H9 (cell line): ENCODE data around the gene RIMBP2. TPM values are rescaled to one million over a fixed set of nuclear protein-coding genes. Genes with fewer than 3 reads are reported as not detected.

Experiments used
- DNase-seq: peaks from one replicate; pipeline ENCODE4 v3.0.0-alpha.2; 2017
- H2AFZ ChIP-seq: one replicate; pipeline ENCODE4 v1.6.1; 2013; ENCODE audit warnings: mild to moderate bottlenecking, low read length, control low read depth, moderate library complexity
- H2AK5ac ChIP-seq: 2 replicates; pipeline ENCODE4 v1.6.1; 2013; ENCODE audit warnings: low read length, control low read depth, mixed read lengths; ENCODE audit not compliant: insufficient read length
- H2BK120ac ChIP-seq: one replicate; pipeline ENCODE4 v1.6.1; 2013; ENCODE audit warnings: low read depth, mild to moderate bottlenecking, low read length, control low read depth, inconsistent platforms; ENCODE audit not compliant: poor library complexity, severe bottlenecking
- H2BK12ac ChIP-seq: 2 replicates; pipeline ENCODE4 v1.6.1; 2013; ENCODE audit warnings: low read length, control low read depth, mixed read lengths, low read depth; ENCODE audit not compliant: insufficient read length
- H2BK15ac ChIP-seq: 2 replicates; pipeline ENCODE4 v1.6.1; 2013; ENCODE audit warnings: low read depth, low read length, control low read depth
- H2BK20ac ChIP-seq: one replicate; pipeline ENCODE4 v1.6.1; 2013; ENCODE audit warnings: low read depth, mild to moderate bottlenecking, low read length, control low read depth, inconsistent platforms; ENCODE audit not compliant: poor library complexity, severe bottlenecking
- H2BK5ac ChIP-seq: 2 replicates; pipeline ENCODE4 v1.6.1; 2013; ENCODE audit warnings: low read length, control low read depth, mixed read lengths; ENCODE audit not compliant: insufficient read length
- H3K14ac ChIP-seq: 2 replicates; pipeline ENCODE4 v1.6.1; 2013; ENCODE audit warnings: low read length, control low read depth; ENCODE audit not compliant: insufficient read depth
- H3K18ac ChIP-seq: 2 replicates; pipeline ENCODE4 v1.6.1; 2013; ENCODE audit warnings: low read depth, mild to moderate bottlenecking, mixed read lengths, low read length, control low read depth; ENCODE audit not compliant: insufficient read length
- H3K23ac ChIP-seq: 2 replicates; pipeline ENCODE4 v1.6.1; 2013; ENCODE audit warnings: low read length, control low read depth, mixed read lengths, low read depth; ENCODE audit not compliant: insufficient read length
- H3K23me2 ChIP-seq: 2 replicates; pipeline ENCODE4 v1.6.1; 2013; ENCODE audit warnings: low read depth, mild to moderate bottlenecking, mixed read lengths, low read length, control low read depth; ENCODE audit not compliant: insufficient read length, poor library complexity, severe bottlenecking
- H3K27ac ChIP-seq: 2 replicates; pipeline ENCODE4 v1.5.1; 2013; ENCODE audit warnings: low read length, control low read depth, mixed read lengths, low read depth; ENCODE audit not compliant: insufficient read length
- H3K27me3 ChIP-seq: 2 replicates; pipeline ENCODE4 v1.6.1; 2013; ENCODE audit warnings: low read length, control low read depth, inconsistent platforms; ENCODE audit not compliant: insufficient read depth
- H3K4ac ChIP-seq: 2 replicates; pipeline ENCODE4 v1.6.1; 2013; ENCODE audit warnings: low read depth, mild to moderate bottlenecking, control low read depth, inconsistent platforms, low read length, moderate library complexity
- H3K4me1 ChIP-seq: 2 replicates; pipeline ENCODE4 v1.6.1; 2013; ENCODE audit warnings: low read length, control low read depth, inconsistent platforms; ENCODE audit not compliant: insufficient read depth
- H3K4me2 ChIP-seq: 2 replicates; pipeline ENCODE4 v1.6.1; 2013; ENCODE audit warnings: low read length, control low read depth, mixed read lengths; ENCODE audit not compliant: insufficient read length, insufficient read depth
- H3K56ac ChIP-seq: 2 replicates; pipeline ENCODE4 v1.6.1; 2013; ENCODE audit warnings: low read depth, mild to moderate bottlenecking, mixed read lengths, low read length, control low read depth; ENCODE audit not compliant: insufficient read length
- H3K79me1 ChIP-seq: 2 replicates; pipeline ENCODE4 v1.6.1; 2013; ENCODE audit warnings: low read depth, mild to moderate bottlenecking, moderate library complexity, low read length, control low read depth, inconsistent platforms; ENCODE audit not compliant: insufficient read depth, poor library complexity, severe bottlenecking
- H3K79me2 ChIP-seq: 2 replicates; pipeline ENCODE4 v1.6.1; 2013; ENCODE audit warnings: low read length, control low read depth, inconsistent platforms; ENCODE audit not compliant: insufficient read depth
- H3K9ac ChIP-seq: 2 replicates; pipeline ENCODE4 v1.6.1; 2013; ENCODE audit warnings: low read length, control low read depth, mixed read lengths; ENCODE audit not compliant: insufficient read length; ENCODE audit errors: extremely low read depth
- H3K9me3 ChIP-seq: one replicate; pipeline ENCODE4 v1.6.1; 2013; ENCODE audit warnings: low read depth, low read length, inconsistent platforms; ENCODE audit not compliant: control insufficient read depth
- H3T11ph ChIP-seq: one replicate; pipeline ENCODE4 v1.6.1; 2013; ENCODE audit warnings: mild to moderate bottlenecking, low read length, control low read depth, inconsistent platforms
- H4K20me1 ChIP-seq: one replicate; pipeline ENCODE4 v1.6.1; 2013; ENCODE audit not compliant: control insufficient read depth, insufficient read length, insufficient read depth
- H4K5ac ChIP-seq: 2 replicates; pipeline ENCODE4 v1.6.1; 2013; ENCODE audit warnings: low read depth, mild to moderate bottlenecking, mixed read lengths, low read length, control low read depth; ENCODE audit not compliant: insufficient read length
- H4K8ac ChIP-seq: replicated peaks from 2 replicates; pipeline ENCODE4 v1.6.1; 2013; ENCODE audit warnings: low read length, control low read depth, mixed read lengths, low read depth; ENCODE audit not compliant: insufficient read length
- H4K91ac ChIP-seq: 2 replicates; pipeline ENCODE4 v1.6.1; 2013; ENCODE audit warnings: low read depth, mild to moderate bottlenecking, moderate library complexity, mixed read lengths, low read length, control low read depth; ENCODE audit not compliant: insufficient read length
- H3K27ac Mint-ChIP-seq, 3 experiments: 2 replicates in 2 of 3; 3 replicates in 1 of 3; pipeline ENCODE4 v1.8.0; 2020 to 2021; ENCODE audit warnings: mixed read lengths in 3 of 3, mild to moderate bottlenecking in 1 of 3, moderate library complexity in 1 of 3
- H3K27me3 Mint-ChIP-seq: 2 replicates; pipeline ENCODE4 v1.8.0; 2021; ENCODE audit warnings: low read depth, mild to moderate bottlenecking, moderate library complexity, mixed read lengths
- H3K36me3 Mint-ChIP-seq, 3 experiments: 2 replicates in 2 of 3; 3 replicates in 1 of 3; pipeline ENCODE4 v1.8.0; 2020 to 2021; ENCODE audit warnings: low read depth in 3 of 3, mixed read lengths in 3 of 3; ENCODE audit not compliant: insufficient read depth in 1 of 3
- H3K4me1 Mint-ChIP-seq, 2 experiments: 2 replicates each; pipeline ENCODE4 v1.8.0; 2020; ENCODE audit warnings: mixed read lengths in 2 of 2
- H3K4me3 Mint-ChIP-seq, 2 experiments: 2 replicates in 1 of 2; 3 replicates in 1 of 2; pipeline ENCODE4 v1.8.0; 2020 to 2021; ENCODE audit warnings: mild to moderate bottlenecking in 2 of 2, mixed read lengths in 2 of 2, moderate library complexity in 1 of 2
- H3K9me3 Mint-ChIP-seq, 2 experiments: 2 replicates in 1 of 2; 3 replicates in 1 of 2; pipeline ENCODE4 v1.8.0; 2020; ENCODE audit warnings: mild to moderate bottlenecking in 2 of 2, mixed read lengths in 2 of 2, moderate library complexity in 1 of 2
- WGBS: extraction: QIAGEN DNeasy Blood & Tissue Kit; methylation state at CpG from one replicate; pipeline ENCODE4 v1.1.7; 2013; ENCODE audit warnings: missing lambda C conversion rate, low lambda C conversion rate, mixed read lengths; ENCODE audit not compliant: insufficient read length; ENCODE audit errors: extremely low coverage; 5-methylcytosine and 5-hydroxymethylcytosine counted together
- total RNA-seq: library from RNA; stranded (reverse); gene quantifications from 2 replicates; pipeline ENCODE4 v1.2.1, GENCODE V29; 2021
- TF ChIP-seq, protein P1 (sequence below): fragments of 200-600 bp; sonication (generic); conservative IDR thresholded peaks from 3 replicates; pipeline ENCODE4 v1.8.0; 2021; ENCODE audit warnings: antibody characterized with exemption, mild to moderate bottlenecking

RIMBP2 gene
- total RNA-seq, 1 experiment from 2014 or later = 0.70 TPM

DNA sequence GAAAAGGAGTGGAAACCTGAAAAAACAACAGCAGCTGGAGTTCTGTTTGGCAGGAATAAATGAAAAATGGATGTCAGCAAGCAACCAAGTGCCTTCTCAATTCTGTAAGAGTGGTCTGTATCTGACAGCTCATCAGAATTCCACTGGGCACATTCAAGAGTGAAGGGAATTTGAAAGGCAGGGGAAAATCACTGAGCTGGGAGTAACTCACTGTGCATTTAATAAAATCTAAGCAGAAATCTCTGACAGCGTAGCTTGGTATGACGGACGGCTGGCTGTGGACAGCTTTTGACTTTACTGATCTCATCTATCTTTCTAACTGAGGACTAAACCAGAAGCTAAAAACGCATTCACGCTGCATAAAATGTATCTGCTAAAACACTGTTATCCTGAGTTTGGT is 153.4 kb downstream of the RIMBP2 start:
- H3K27me3 ChIP-seq = no peaks in the 10 kb centered on the region
- TF ChIP-seq, protein P1, sequence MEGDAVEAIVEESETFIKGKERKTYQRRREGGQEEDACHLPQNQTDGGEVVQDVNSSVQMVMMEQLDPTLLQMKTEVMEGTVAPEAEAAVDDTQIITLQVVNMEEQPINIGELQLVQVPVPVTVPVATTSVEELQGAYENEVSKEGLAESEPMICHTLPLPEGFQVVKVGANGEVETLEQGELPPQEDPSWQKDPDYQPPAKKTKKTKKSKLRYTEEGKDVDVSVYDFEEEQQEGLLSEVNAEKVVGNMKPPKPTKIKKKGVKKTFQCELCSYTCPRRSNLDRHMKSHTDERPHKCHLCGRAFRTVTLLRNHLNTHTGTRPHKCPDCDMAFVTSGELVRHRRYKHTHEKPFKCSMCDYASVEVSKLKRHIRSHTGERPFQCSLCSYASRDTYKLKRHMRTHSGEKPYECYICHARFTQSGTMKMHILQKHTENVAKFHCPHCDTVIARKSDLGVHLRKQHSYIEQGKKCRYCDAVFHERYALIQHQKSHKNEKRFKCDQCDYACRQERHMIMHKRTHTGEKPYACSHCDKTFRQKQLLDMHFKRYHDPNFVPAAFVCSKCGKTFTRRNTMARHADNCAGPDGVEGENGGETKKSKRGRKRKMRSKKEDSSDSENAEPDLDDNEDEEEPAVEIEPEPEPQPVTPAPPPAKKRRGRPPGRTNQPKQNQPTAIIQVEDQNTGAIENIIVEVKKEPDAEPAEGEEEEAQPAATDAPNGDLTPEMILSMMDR = no peak
- Mint-ChIP-seq H3K36me3 (peaks cover 0 to 13% (median 2%) of the 10 kb centered on the region in 3 experiments; a peak in 4 of 7 replicates), H3K27me3 (peaks cover 16% of the 10 kb centered on the region), H3K4me1 (no peaks in the 10 kb centered on the region), H3K4me3 (no peak overlapping the region), H3K27ac (no peak overlapping the region), H3K9me3 (peaks cover 18 to 22% of the 10 kb centered on the region in 2 experiments)
- no peak for DNase-seq
- H2BK5ac ChIP-seq = no peak overlapping the region
- no peak overlapping the region for H3K18ac ChIP-seq
- no peak overlapping the region for H2BK120ac ChIP-seq
- H2AFZ ChIP-seq = no peak overlapping the region
- H3K79me1 ChIP-seq = no peaks in the 10 kb centered on the region
- H3K23ac ChIP-seq = no peak overlapping the region
- H3K4ac ChIP-seq = no peak overlapping the region
- H3K23me2 ChIP-seq = no peaks in the 10 kb centered on the region
- no peak overlapping the region for H4K8ac ChIP-seq
- H3T11ph ChIP-seq = no peak overlapping the region
- no peak overlapping the region for H2BK20ac ChIP-seq
- no peaks in the 10 kb centered on the region for H3K4me1 ChIP-seq
- H3K79me2 ChIP-seq = no peaks in the 10 kb centered on the region
- H3K56ac ChIP-seq = no peak overlapping the region
- no peaks in the 10 kb centered on the region for H3K9me3 ChIP-seq
- no peak overlapping the region for H4K5ac ChIP-seq
- no peak overlapping the region for H3K14ac ChIP-seq
- H3K9ac ChIP-seq = no peak overlapping the region
- H3K27ac ChIP-seq = no peak overlapping the region
- H2AK5ac ChIP-seq = no peak overlapping the region
- H2BK15ac ChIP-seq = no peak overlapping the region
- no CpG with 5 or more reads among the region's 5 CpGs for WGBS
- H4K91ac ChIP-seq = no peak overlapping the region
- no peak overlapping the region for H2BK12ac ChIP-seq
- no peaks in the 10 kb centered on the region for H4K20me1 ChIP-seq
- H3K4me2 ChIP-seq = no peak overlapping the region
